Right lobe of liver (tissue), 6 donors: ENCODE measurements around the gene SCAMP3. TPM values are rescaled to one million over a fixed set of nuclear protein-coding genes. Genes with fewer than 3 reads are reported as not detected.

Experiments used
- ATAC-seq, 4 donors: fragments of 200-7000 bp; cut with Tn5 transposase; one replicate each; pipeline ENCODE4 v1.9.1; 2020; ENCODE audit warnings: mild to moderate bottlenecking in 4 of 4, moderate library complexity in 4 of 4
- DNase-seq, 3 donors: peaks; one replicate each; pipeline ENCODE4 v3.0.0-alpha.2; 2020
- H3K27ac ChIP-seq, 3 donors: fragments of 200-600 bp; one replicate each; pipeline ENCODE4 v1.8.0; 2022
- H3K27me3 ChIP-seq, 2 donors: fragments of 200-600 bp; one replicate each; pipeline ENCODE4 v1.8.0; 2022
- H3K36me3 ChIP-seq, 4 donors: fragments of 200-600 bp; sonication (generic) in 1 of 4; one replicate each; pipeline versions ENCODE4 v1.5.1 to v1.8.0; 2017 to 2022; ENCODE audit warnings: control low read depth in 1 of 4
- H3K4me1 ChIP-seq, 4 donors: fragments of 200-600 bp; sonication (generic) in 1 of 4; one replicate each; pipeline versions ENCODE4 v1.5.1 to v1.8.0; 2017 to 2022; ENCODE audit warnings: control low read depth in 1 of 4
- H3K4me3 ChIP-seq, 3 donors: fragments of 200-600 bp; one replicate each; pipeline ENCODE4 v1.8.0; 2022
- H3K9me3 ChIP-seq, 4 donors: fragments of 200-600 bp; sonication (generic) in 1 of 4; one replicate each; pipeline versions ENCODE4 v1.5.1 to v1.8.0; 2017 to 2022; ENCODE audit warnings: control low read depth in 1 of 4
- POLR2A ChIP-seq: fragments of 450-650 bp; IDR thresholded peaks from one replicate; pipeline ENCODE4 v1.6.1; 2017; ENCODE audit warnings: antibody characterized with exemption, mild to moderate bottlenecking
- WGBS: methylation state at CpG from one replicate; pipeline ENCODE4 v1.1.6; 2018; ENCODE audit warnings: low coverage, low lambda C conversion rate; ENCODE audit not compliant: insufficient coverage; ENCODE audit errors: missing lambda C conversion rate; 5-methylcytosine and 5-hydroxymethylcytosine counted together
- intact Hi-C, 2 donors: fragments of 100-400 bp; cut with DNase I; formaldehyde crosslinking; loops; one replicate each; pipeline versions ENCODE4 v1.11.2 to v1.14.1; 2022
- total RNA-seq, 6 experiments: library from RNA; depleted of rRNA in 2 of 6; stranded (reverse); fragments of >200 nt in 2 of 6; fragmentation: NEBNext Ultra II Directional in 3 of 6; extraction: Animal tissue kit (Norgen Biotek cat#: 25700) in 3 of 6; gene quantifications; one replicate each; pipeline versions ENCODE4 v1.1.0 to v1.2.4, GENCODE V29; 2016 to 2023
- TF ChIP-seq, protein P1 (sequence below), 4 donors: fragments of 200-600 bp in 3 of 4; fragments of 450-650 bp in 1 of 4; IDR thresholded peaks; one replicate each; pipeline versions ENCODE4 v1.5.1 to v1.8.0; 2016 to 2022; ENCODE audit warnings: antibody characterized with exemption in 4 of 4, mild to moderate bottlenecking in 2 of 4
- donor health status: DM: no; HTN: yes; CAD: no.
- donor health status: DM: no; HTN: no; CAD: no.
- donor health status: DM: no; HTN: no; CAD: no.
- donor health status: DM: no; HTN: yes; CAD: no.
- donor health status: DM: no; HTN: yes; CAD: no.

Gene SCAMP3
- total RNA-seq, 6 experiments from 2014 or later, result 27.9 to 63.4 (median 29.2) TPM

DNA sequence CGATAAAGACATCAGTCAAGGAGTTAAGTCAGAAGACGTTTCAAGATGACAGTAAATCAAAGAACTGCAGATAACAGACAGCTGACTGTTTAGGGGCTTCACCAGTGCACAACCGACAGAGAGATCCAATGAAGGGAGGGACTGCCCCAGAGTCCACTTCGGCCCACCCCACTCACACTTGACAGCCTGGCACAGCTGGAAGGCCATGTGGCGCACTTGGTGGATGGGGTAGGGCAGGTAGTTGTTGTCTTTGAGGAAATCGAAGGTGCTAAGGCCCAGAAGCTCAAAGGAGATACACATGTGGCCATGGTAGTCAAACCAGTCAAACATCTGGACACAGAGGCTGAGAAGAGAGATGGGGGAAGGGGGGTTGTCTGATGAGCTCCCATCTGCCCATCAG, 4.4 kb upstream of the SCAMP3 start:
- no peak overlapping the region for H3K27ac ChIP-seq
- intact Hi-C loops, result no loop called here
- H3K4me3 ChIP-seq, result no peak overlapping the region
- peaks cover 0 to under 1% (median under 1%) of the 10 kb centered on the region in 4 donors for H3K4me1 ChIP-seq
- no peak for TF ChIP-seq POLR2A
- TF ChIP-seq, protein P1, sequence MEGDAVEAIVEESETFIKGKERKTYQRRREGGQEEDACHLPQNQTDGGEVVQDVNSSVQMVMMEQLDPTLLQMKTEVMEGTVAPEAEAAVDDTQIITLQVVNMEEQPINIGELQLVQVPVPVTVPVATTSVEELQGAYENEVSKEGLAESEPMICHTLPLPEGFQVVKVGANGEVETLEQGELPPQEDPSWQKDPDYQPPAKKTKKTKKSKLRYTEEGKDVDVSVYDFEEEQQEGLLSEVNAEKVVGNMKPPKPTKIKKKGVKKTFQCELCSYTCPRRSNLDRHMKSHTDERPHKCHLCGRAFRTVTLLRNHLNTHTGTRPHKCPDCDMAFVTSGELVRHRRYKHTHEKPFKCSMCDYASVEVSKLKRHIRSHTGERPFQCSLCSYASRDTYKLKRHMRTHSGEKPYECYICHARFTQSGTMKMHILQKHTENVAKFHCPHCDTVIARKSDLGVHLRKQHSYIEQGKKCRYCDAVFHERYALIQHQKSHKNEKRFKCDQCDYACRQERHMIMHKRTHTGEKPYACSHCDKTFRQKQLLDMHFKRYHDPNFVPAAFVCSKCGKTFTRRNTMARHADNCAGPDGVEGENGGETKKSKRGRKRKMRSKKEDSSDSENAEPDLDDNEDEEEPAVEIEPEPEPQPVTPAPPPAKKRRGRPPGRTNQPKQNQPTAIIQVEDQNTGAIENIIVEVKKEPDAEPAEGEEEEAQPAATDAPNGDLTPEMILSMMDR (IDR thresholded peaks at IDR 0.05), result no peak
- H3K27me3 ChIP-seq, result no peaks in the 10 kb centered on the region
- H3K9me3 ChIP-seq, result no peaks in the 10 kb centered on the region
- ATAC-seq (no peak), DNase-seq (no peak)
- peaks cover 9 to 81% (median 44%) of the 10 kb centered on the region in 4 donors for H3K36me3 ChIP-seq
- 79% methylated on average over 5 of the region's 6 CpGs for WGBS

DNA sequence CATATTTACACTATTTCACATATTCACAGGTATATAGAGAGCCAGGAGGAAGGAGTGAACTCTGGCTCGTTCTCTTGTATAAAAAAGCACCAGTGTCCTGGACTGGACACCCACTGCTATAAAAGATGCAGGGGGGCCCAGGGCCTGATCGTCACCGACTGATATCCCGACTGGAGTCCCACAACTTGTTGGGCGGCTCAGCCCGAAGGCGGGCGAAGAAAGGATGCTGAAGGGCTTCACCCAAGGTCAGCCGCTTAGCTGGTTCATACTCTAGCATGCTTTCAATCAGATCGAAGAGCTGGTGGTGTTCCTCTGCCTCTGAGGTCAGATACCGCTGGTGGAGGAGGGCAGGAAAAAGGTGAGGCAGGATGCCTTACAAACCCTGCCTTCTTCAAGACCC, 907 bp upstream of the SCAMP3 start:
- H3K36me3 ChIP-seq, result peaks cover 0 to 72% (median 24%) of the 10 kb centered on the region in 4 donors
- no peaks in the 10 kb centered on the region for H3K27me3 ChIP-seq
- H3K9me3 ChIP-seq, result no peaks in the 10 kb centered on the region
- DNase-seq (peak in 1 of 3 donors; percentile 55), ATAC-seq (no peak)
- no peak overlapping the region for H3K4me3 ChIP-seq
- H3K27ac ChIP-seq, result no peak overlapping the region
- WGBS, result no CpG with 5 or more reads among the region's 11 CpGs
- H3K4me1 ChIP-seq, result peaks cover 0 to 9% (median 4%) of the 10 kb centered on the region in 4 donors
- TF ChIP-seq POLR2A, result no peak
- TF ChIP-seq, protein P1 (IDR thresholded peaks at IDR 0.05), result no peak
- intact Hi-C loops, result no loop called here

DNA sequence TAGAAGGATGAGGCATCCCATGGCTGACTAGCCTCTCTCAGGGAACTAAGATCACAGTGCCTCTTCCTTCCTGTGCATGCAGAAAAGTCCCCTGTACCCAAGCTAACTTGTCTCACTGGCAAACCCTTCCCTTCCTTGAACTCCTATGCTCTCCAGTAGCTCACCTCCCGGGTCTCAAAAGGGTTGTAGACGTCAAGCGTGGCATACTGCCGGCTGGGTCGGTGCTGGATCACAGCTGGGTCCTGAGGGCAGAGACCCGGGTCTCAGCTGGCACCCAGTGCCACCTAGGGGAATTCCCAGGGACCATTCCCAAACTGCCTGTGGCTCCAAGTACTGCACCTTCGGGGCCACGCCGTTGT, 688 bp downstream of the SCAMP3 start:
- intact Hi-C loops, result no loop called here
- H3K36me3 ChIP-seq, result peaks cover 0 to 63% (median 15%) of the 10 kb centered on the region in 4 donors

DNA sequence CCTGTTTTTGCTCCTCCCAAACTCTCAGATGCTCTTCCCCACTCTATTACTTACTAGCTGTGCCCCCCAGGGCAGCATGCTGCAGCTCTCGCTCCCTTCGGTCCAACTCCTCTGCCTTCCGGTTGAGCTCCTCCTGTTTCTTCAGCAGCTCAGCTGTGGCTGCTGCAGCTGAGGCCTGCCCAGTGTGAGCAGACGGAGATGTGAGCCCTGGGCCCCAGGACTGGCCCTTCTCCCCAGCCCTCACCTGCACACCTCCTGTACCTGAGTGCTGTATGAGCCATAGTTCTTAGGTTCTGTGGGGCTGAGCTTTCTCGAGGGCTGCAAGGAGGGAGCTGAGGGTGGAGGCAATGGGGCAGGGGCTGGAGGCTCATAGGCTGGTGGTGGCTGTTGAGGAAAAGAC, 1.9 kb downstream of the SCAMP3 start:
- WGBS, result 97% methylated on average over 4 of the region's 5 CpGs
- Histone ChIP-seq H3K4me1 (peaks cover 0 to 9% (median 4%) of the 10 kb centered on the region in 4 donors), H3K4me3 (no peak overlapping the region), H3K9me3 (no peaks in the 10 kb centered on the region), H3K27ac (no peak overlapping the region), H3K27me3 (no peaks in the 10 kb centered on the region), H3K36me3 (peaks cover 0 to 51% (median 10%) of the 10 kb centered on the region in 4 donors)
- intact Hi-C loops, result no loop called here
- TF ChIP-seq, protein P1 (IDR thresholded peaks at IDR 0.05), result no peak
- no peak for TF ChIP-seq POLR2A
- ATAC-seq (no peak), DNase-seq (peak in 1 of 3 donors; percentile 30)

More for the DNA sequence above, 688 bp downstream of the SCAMP3 start:
- H3K27ac ChIP-seq, result peak overlapping the region; percentile 48 to 59 (median 58)
- H3K4me1 ChIP-seq, result peaks cover 0 to 9% (median 4%) of the 10 kb centered on the region in 4 donors
- no peaks in the 10 kb centered on the region for H3K27me3 ChIP-seq
- no peaks in the 10 kb centered on the region for H3K9me3 ChIP-seq
- WGBS, result 0% methylated on average over 8 of the region's 9 CpGs
- peak overlapping the region; percentile 81 to 85 (median 83) for H3K4me3 ChIP-seq
- DNase-seq (no peak), ATAC-seq (peak in 1 of 4 donors; percentile 17)
- TF ChIP-seq, protein P1 (IDR thresholded peaks at IDR 0.05), result no peak
- no peak for TF ChIP-seq POLR2A
